Hepatic stellate cell (primary cell): ENCODE data around the gene OR2A25.

Experiments
- DNase-seq: peaks from one replicate; pipeline ENCODE4 v3.0.0; 2011; ENCODE audit warnings: low spot score

OR2A25 gene

GRCh38 chr7:144074374-144074773 is 4.8 kb downstream of the OR2A25 start:
- no peak for DNase-seq

GRCh38 chr7:144085978-144086377 is 16.4 kb downstream of the OR2A25 start, which contains the start of gene OR2A12:
Gene OR2A12 (plus strand): TSS chr7:144086278. CDS start chr7:144095108, 8,830 bp downstream.
- no peak for DNase-seq

GRCh38 chr7:144086730-144087129 is 17.1 kb downstream of the OR2A25 start:
- no peak for DNase-seq

GRCh38 chr7:144087230-144087629 is 17.6 kb downstream of the OR2A25 start:
- no peak for DNase-seq

DNA sequence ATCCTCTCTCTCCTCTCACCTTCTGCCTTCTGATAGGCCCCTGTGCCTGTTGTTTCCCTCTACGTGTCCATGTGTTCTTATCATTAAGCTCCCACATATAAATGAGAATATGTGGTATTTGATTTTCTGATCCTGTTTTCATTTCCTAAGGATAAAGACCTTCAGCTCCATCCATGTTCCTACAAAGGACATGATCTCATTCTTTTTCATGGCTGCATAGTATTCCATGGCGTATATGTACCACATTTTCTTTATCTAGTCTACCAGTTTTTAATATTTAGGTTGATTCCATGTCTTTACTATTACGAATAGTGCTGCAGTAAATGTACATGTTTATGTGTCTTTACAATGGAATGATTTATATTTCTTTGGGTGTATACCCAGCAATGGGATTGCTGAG is 21.1 kb downstream of the OR2A25 start:
- no peak for DNase-seq

GRCh38 chr7:144098776-144099175 is 29.2 kb downstream of the OR2A25 start:
- DNase-seq = no peak

DNA sequence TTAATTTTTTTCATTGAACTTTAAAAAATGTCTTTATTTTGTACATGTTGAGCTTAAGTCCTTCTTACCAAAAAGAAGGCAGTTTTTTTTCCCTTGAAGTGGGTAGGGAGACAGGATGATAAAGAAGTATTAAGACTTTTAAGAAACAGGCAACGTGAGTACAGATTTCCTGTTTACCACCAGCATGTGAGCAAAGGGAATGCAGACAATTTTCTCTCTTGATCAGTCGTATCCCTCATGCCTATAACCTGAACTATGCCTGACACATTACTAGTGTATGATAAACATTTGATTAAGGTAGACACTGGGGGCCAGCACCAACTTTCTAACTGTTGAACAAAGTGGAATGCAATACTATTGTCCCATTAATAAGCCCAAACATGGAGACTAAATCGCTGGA is 31.0 kb downstream of the OR2A25 start:
- no peak for DNase-seq

DNA sequence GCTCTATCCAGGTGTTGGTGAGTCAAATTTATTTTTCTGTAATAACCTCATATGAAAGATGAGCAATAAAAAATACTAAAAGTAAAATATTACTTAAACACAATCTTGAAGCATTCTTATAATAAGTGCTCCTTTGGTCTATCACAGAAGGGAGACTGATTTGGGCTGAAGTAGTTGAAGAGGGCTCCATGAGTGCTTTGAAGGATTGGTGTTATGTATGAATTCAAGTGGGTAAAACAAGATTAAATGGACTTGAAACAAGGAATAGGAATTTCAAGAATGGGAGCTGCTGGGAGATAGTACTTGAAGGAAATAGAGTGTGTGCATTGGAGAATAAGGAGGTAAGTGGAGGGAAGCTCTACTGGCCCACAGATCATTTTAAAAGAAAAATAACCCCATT is 32.4 kb downstream of the OR2A25 start:
- no peak for DNase-seq

DNA sequence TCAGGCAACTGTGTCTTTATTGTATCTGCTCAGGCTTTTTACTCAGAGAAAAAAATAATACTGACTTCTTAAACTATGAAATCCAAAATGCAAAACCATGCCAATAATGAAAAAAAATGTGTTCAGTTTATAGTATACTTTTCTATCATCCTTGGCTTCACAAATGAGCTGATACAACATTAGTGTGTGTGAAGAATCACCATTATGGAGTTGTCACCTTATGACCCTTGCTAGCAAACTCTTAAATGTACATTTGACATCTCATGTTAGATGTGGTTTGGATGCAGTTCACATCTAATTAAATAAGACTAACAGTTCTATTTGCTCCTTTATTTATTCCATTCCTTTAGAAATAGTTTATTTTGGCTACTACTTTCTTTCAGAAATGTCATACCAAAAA is 35.6 kb downstream of the OR2A25 start:
- DNase-seq = no peak

DNA sequence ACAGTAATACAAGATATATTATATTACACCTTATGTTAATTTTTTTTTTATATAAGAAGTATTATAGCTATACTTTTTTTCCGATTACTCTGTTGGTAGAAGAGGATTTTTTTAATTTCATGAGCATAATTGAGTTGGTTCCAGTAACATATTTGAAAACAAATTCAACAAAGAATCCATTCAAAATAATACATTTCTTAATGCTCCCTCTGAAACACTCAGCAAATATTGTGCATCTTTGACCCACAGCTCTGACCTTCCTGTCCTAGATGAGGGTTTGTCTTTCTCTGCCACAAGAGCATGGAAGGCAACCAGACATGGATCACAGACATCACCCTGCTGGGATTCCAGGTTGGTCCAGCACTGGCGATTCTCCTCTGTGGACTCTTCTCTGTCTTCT is 39.7 kb downstream of the OR2A25 start, which contains the start of gene OR2A2:
OR2A2 (plus strand) TSS at position 301 of the 400 bp plus-strand sequence; CDS start at position 301, 0 bp downstream.
- no peak for DNase-seq

- DNase-seq = no peak
Measured at GRCh38 chr7:144110272-144110671, 40.7 kb downstream of the OR2A25 start.

DNA sequence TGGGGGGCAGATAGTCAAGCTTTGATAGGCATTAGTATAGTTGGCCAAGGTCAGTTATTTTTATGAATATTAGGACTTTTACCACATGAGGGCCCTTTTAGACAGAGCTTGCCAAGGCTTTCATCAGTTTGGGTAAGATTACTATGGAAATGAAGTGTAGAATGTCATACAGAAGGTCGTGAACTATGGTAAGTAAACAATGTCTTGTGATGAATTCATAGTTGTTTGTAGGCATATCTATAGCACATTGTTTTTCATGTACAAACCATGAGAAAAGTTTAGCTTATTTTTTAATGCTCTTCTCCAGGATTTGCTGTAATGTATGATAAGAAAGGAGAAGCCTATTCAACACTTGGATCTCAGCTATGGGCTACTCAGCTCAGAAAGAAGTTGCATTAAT is 44.0 kb downstream of the OR2A25 start:
- DNase-seq = no peak

GRCh38 chr7:144118341-144118740 is 48.7 kb downstream of the OR2A25 start:
- no peak for DNase-seq

GRCh38 chr7:144122876-144123275 is 53.3 kb downstream of the OR2A25 start, which contains the start of gene OR2A14:
Gene OR2A14 (plus strand): TSS chr7:144123176. CDS start chr7:144129113, 5,937 bp downstream.
- no peak for DNase-seq
